ENCODE data around the gene CCDC92B. TPM values are rescaled to one million over a fixed set of nuclear protein-coding genes. Genes with fewer than 3 reads are reported as not detected.

The CCDC92B gene
- total and polyA plus RNA-seq, 10 of the 15 experiments (the other 5 are each of a cell fraction or from before 2014, with no cell fraction given) = not detected

GRCh38 chr17:2716649-2717048 is 32.8 kb downstream of the CCDC92B start:
- Histone ChIP-seq H3K4me2 (ENCODE audit: control insufficient read depth, insufficient read depth) (no peak overlapping the region), H3K4me3 (no peak overlapping the region), H3K4me1 (ENCODE audit: control insufficient read depth, insufficient read depth, low read length) (no peaks in the 10 kb centered on the region; the same call in none of the 2 replicates), H3K27ac (ENCODE audit: control insufficient read depth, insufficient read depth) (no peak overlapping the region), H3K36me3 (ENCODE audit: control insufficient read depth in 2 of 2, insufficient read depth in 2 of 2, low read length in 1 of 2) (no peaks in the 10 kb centered on the region), H4K20me1 (ENCODE audit: control insufficient read depth, insufficient read depth) (no peaks in the 10 kb centered on the region), H3K79me2 (ENCODE audit: control insufficient read depth, insufficient read depth, low read length) (peaks cover 7% of the 10 kb centered on the region), H3K27me3 (replicated peaks in 1 of 2; ENCODE audit: control insufficient read depth in 2 of 2, insufficient read depth in 2 of 2, low read length in 1 of 2) (no peaks in the 10 kb centered on the region; a peak in 1 of 4 replicates), H3K9ac (ENCODE audit: control insufficient read depth, insufficient read depth, low read length) (no peak overlapping the region), H3K9me3 (replicated peaks; ENCODE audit: control insufficient read depth, insufficient read depth, low read length) (no peaks in the 10 kb centered on the region), H2AFZ (ENCODE audit: control insufficient read depth, low read depth, low read length) (no peak overlapping the region)
- ATAC-seq (no peak), DNase-seq (ENCODE audit: low read depth, low spot score) (no peak), FAIRE-seq (no peak)
- ChIA-PET CTCF (no interaction called here), POLR2A (no interaction called here), SMC1A (ENCODE audit: uncharacterized antibody, unreplicated experiment) (no interaction called here), RAD21 (ENCODE audit: unreplicated experiment) (interaction anchor here (0.5 kb wide), 1 partner anchor 332 kb away, joined by 3 read pairs; no protein-coding TSS in a partner anchor)
- in situ Hi-C loops (cut with MboI) = no loop called here
- BruUV-seq (replicated peaks) = no TSS peak
- intact Hi-C loops (cut with micrococcal nuclease; ENCODE audit: unreplicated experiment) = no loop called here
- TF ChIP-seq CEBPZ (IDR thresholded peaks at IDR 0.05; ENCODE audit: low read depth, low read length) = no peak
- TF ChIP-seq TAF1 (IDR thresholded peaks at IDR 0.05; ENCODE audit: borderline replicate concordance, low read depth, low read length) = no peak
- TF ChIP-seq NFYB (IDR thresholded peaks at IDR 0.05; ENCODE audit: insufficient read depth, low read depth, low read length) = no peak
- no peak for TF ChIP-seq CTCF (IDR thresholded peaks at IDR 0.05 in 2 of 3, conservative IDR thresholded peaks at IDR 0.05 in 1 of 3; ENCODE audit: control insufficient read depth in 2 of 3, extremely low read depth in 1 of 3, insufficient read depth in 1 of 3, low read depth in 3 of 3, low read length in 3 of 3)
- TF ChIP-seq SUPT20H (IDR thresholded peaks at IDR 0.05; ENCODE audit: borderline replicate concordance, control insufficient read depth, low read depth, low read length) = no peak
- TF ChIP-seq CHD4 (IDR thresholded peaks at IDR 0.05) = no peak
- TF ChIP-seq HDAC2 (IDR thresholded peaks at IDR 0.05) = no peak
- no peak for TF ChIP-seq MTA2 (IDR thresholded peaks at IDR 0.05; ENCODE audit: low read depth)
- no peak for TF ChIP-seq CBX5 (IDR thresholded peaks at IDR 0.05; ENCODE audit: low read depth)
- no peak for TF ChIP-seq NRF1 (conservative IDR thresholded peaks at IDR 0.05; ENCODE audit: low read depth, low read length)
- TF ChIP-seq MTA3 (IDR thresholded peaks at IDR 0.05; ENCODE audit: borderline replicate concordance, low read length) = no peak
- no peak for TF ChIP-seq HDGF (IDR thresholded peaks at IDR 0.05)
- no peak for TF ChIP-seq EZH2 (IDR thresholded peaks at IDR 0.05; ENCODE audit: borderline replicate concordance, control insufficient read depth, low read depth, low read length)
- 83% methylated on average over 5 of the region's 5 CpGs for WGBS (ENCODE audit: insufficient coverage, insufficient replicate concordance, low lambda C conversion rate, missing lambda C conversion rate)

All from GM12878 (cell line).